ENCODE results near the gene QPCTL. TPM values are rescaled to one million over a fixed set of nuclear protein-coding genes. Genes with fewer than 3 reads are reported as not detected.

The QPCTL gene
- total and polyA plus RNA-seq, 2 of the 13 experiments (the other 11 are each of a cell fraction or from before 2014, with no cell fraction given): 16.0 to 19.1 TPM

DNA sequence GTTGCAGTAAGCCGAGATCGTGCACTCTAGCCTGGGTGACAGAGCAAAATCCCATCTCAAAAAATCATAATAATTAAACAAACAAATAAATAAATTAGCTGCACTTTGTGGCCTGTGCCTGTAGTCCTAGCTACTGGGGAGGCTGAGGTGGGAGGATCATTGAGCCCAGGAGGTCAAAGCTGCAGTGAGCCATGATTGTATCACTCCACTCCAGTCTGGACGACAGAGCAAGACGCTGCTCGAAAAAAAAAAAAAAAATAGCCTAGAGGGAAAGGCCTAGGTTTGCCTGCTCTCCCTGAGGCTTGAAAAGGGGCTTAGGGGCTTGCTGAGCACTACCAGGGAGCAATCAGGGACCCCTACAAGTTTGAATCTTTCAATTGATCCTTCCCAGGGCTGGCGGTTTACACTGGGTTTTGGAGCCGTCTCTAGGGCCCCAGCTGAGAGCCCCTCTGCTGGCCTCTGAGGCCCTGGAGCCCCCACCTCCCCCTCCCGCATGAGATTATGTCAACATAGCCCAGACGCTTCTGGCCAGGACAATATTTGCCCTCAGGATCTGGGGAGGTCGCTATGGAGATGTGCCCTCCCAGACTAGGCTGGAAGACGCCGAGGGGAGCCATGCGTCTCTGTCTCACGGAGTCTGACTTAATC is 34.8 kb upstream of the QPCTL start (continued):
- TF ChIP-seq, protein P1, sequence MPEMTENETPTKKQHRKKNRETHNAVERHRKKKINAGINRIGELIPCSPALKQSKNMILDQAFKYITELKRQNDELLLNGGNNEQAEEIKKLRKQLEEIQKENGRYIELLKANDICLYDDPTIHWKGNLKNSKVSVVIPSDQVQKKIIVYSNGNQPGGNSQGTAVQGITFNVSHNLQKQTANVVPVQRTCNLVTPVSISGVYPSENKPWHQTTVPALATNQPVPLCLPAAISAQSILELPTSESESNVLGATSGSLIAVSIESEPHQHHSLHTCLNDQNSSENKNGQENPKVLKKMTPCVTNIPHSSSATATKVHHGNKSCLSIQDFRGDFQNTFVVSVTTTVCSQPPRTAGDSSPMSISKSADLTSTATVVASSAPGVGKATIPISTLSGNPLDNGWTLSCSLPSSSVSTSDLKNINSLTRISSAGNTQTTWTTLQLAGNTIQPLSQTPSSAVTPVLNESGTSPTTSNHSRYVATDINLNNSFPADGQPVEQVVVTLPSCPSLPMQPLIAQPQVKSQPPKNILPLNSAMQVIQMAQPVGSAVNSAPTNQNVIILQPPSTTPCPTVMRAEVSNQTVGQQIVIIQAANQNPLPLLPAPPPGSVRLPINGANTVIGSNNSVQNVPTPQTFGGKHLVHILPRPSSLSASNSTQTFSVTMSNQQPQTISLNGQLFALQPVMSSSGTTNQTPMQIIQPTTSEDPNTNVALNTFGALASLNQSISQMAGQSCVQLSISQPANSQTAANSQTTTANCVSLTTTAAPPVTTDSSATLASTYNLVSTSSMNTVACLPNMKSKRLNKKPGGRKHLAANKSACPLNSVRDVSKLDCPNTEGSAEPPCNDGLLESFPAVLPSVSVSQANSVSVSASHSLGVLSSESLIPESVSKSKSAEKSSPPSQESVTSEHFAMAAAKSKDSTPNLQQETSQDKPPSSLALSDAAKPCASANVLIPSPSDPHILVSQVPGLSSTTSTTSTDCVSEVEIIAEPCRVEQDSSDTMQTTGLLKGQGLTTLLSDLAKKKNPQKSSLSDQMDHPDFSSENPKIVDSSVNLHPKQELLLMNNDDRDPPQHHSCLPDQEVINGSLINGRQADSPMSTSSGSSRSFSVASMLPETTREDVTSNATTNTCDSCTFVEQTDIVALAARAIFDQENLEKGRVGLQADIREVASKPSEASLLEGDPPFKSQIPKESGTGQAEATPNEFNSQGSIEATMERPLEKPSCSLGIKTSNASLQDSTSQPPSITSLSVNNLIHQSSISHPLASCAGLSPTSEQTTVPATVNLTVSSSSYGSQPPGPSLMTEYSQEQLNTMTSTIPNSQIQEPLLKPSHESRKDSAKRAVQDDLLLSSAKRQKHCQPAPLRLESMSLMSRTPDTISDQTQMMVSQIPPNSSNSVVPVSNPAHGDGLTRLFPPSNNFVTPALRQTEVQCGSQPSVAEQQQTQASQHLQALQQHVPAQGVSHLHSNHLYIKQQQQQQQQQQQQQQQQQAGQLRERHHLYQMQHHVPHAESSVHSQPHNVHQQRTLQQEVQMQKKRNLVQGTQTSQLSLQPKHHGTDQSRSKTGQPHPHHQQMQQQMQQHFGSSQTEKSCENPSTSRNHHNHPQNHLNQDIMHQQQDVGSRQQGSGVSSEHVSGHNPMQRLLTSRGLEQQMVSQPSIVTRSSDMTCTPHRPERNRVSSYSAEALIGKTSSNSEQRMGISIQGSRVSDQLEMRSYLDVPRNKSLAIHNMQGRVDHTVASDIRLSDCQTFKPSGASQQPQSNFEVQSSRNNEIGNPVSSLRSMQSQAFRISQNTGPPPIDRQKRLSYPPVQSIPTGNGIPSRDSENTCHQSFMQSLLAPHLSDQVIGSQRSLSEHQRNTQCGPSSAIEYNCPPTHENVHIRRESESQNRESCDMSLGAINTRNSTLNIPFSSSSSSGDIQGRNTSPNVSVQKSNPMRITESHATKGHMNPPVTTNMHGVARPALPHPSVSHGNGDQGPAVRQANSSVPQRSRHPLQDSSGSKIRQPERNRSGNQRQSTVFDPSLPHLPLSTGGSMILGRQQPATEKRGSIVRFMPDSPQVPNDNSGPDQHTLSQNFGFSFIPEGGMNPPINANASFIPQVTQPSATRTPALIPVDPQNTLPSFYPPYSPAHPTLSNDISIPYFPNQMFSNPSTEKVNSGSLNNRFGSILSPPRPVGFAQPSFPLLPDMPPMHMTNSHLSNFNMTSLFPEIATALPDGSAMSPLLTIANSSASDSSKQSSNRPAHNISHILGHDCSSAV (CRISPR knock-in tag; IDR thresholded peaks at IDR 0.05; ENCODE audit: borderline replicate concordance): no peak
- no peak for TF ChIP-seq ZFP41 (CRISPR knock-in tag; IDR thresholded peaks at IDR 0.05; ENCODE audit: borderline replicate concordance)
- TF ChIP-seq ZNF768 (CRISPR knock-in tag; IDR thresholded peaks at IDR 0.05): 0 out of 2 replicates have a peak, but pooled peaks have one; percentile 14
- TF ChIP-seq, protein P2, sequence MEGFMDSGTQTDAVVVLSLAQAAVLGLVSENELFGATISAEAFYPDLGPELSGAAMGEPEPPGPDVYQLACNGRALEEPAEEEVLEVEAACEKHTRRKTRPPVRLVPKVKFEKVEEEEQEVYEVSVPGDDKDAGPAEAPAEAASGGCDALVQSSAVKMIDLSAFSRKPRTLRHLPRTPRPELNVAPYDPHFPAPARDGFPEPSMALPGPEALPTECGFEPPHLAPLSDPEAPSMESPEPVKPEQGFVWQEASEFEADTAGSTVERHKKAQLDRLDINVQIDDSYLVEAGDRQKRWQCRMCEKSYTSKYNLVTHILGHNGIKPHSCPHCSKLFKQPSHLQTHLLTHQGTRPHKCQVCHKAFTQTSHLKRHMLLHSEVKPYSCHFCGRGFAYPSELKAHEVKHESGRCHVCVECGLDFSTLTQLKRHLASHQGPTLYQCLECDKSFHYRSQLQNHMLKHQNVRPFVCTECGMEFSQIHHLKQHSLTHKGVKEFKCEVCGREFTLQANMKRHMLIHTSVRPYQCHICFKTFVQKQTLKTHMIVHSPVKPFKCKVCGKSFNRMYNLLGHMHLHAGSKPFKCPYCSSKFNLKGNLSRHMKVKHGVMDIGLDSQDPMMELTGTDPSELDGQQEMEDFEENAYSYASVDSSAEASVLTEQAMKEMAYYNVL (CRISPR knock-in tag; IDR thresholded peaks at IDR 0.05; ENCODE audit: borderline replicate concordance): no peak
- TF ChIP-seq PITX1 (CRISPR knock-in tag; IDR thresholded peaks at IDR 0.05): peak; percentile 57; the same call in 1 of the 2 replicates
- TF ChIP-seq, protein P3, sequence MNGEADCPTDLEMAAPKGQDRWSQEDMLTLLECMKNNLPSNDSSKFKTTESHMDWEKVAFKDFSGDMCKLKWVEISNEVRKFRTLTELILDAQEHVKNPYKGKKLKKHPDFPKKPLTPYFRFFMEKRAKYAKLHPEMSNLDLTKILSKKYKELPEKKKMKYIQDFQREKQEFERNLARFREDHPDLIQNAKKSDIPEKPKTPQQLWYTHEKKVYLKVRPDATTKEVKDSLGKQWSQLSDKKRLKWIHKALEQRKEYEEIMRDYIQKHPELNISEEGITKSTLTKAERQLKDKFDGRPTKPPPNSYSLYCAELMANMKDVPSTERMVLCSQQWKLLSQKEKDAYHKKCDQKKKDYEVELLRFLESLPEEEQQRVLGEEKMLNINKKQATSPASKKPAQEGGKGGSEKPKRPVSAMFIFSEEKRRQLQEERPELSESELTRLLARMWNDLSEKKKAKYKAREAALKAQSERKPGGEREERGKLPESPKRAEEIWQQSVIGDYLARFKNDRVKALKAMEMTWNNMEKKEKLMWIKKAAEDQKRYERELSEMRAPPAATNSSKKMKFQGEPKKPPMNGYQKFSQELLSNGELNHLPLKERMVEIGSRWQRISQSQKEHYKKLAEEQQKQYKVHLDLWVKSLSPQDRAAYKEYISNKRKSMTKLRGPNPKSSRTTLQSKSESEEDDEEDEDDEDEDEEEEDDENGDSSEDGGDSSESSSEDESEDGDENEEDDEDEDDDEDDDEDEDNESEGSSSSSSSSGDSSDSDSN (CRISPR knock-in tag; IDR thresholded peaks at IDR 0.05): no peak
- no peak for TF ChIP-seq FOXM1 (CRISPR knock-in tag; IDR thresholded peaks at IDR 0.05)
- TF ChIP-seq ZNF777 (CRISPR knock-in tag; IDR thresholded peaks at IDR 0.05): no peak
- peak; percentile 56; the same call in 1 of the 2 replicates for TF ChIP-seq ZBTB7B (CRISPR knock-in tag; IDR thresholded peaks at IDR 0.05)
- TF ChIP-seq RNF2 (conservative IDR thresholded peaks at IDR 0.05; ENCODE audit: low read depth): no peak
- TF ChIP-seq AGO2 (optimal IDR thresholded peaks at IDR 0.05; ENCODE audit: low read depth, low read length): no peak
- TF ChIP-seq, protein P4, sequence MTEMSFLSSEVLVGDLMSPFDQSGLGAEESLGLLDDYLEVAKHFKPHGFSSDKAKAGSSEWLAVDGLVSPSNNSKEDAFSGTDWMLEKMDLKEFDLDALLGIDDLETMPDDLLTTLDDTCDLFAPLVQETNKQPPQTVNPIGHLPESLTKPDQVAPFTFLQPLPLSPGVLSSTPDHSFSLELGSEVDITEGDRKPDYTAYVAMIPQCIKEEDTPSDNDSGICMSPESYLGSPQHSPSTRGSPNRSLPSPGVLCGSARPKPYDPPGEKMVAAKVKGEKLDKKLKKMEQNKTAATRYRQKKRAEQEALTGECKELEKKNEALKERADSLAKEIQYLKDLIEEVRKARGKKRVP (CRISPR knock-in tag; IDR thresholded peaks at IDR 0.05): no peak
- TF ChIP-seq HIVEP1 (CRISPR knock-in tag; IDR thresholded peaks at IDR 0.05): no peak
- no peak for TF ChIP-seq ZNF83 (CRISPR knock-in tag; IDR thresholded peaks at IDR 0.05; ENCODE audit: borderline replicate concordance)
- TF ChIP-seq STAG1 (CRISPR knock-in tag; IDR thresholded peaks at IDR 0.05): no peak
